ENCODE data around the gene SFXN3.

DNA sequence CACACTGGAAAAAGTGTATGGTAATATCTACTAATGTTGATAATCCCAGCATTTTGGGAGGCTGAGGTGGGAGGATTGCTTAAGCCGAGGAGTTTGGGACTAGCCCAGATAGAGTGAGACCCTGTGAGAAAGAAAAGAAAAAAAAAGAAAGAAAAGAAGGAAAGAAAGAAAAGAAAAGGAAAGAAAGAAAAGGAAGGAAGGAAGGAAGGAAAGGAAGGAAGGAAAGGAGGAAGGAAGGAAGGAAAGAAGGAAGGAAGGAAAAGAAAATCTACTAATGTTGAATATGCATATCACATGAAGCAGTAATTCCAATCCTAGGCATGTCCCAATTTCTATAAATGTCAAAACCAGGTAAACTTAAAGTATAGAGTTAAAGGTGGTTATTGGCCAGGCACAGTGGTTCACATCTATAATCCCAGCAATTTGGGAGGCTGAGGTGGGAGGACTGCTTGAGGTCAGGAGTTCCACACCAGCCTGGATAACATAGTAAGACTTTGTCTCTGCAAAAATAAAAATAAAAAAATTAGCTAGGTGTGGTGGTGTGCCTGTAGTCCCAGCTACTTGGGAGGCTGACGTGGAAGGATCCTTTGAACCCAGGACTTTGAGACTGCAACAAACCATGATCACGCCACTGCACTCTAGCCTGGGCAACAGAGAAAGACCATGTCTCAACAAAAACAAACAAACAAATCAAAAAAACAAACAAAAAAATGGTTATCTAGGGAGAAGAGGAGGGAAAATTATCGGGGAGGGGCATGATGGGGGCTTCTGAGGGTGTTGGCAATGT lies 25.5 kb downstream of the SFXN3 start:
- TF ChIP-seq, protein P1, sequence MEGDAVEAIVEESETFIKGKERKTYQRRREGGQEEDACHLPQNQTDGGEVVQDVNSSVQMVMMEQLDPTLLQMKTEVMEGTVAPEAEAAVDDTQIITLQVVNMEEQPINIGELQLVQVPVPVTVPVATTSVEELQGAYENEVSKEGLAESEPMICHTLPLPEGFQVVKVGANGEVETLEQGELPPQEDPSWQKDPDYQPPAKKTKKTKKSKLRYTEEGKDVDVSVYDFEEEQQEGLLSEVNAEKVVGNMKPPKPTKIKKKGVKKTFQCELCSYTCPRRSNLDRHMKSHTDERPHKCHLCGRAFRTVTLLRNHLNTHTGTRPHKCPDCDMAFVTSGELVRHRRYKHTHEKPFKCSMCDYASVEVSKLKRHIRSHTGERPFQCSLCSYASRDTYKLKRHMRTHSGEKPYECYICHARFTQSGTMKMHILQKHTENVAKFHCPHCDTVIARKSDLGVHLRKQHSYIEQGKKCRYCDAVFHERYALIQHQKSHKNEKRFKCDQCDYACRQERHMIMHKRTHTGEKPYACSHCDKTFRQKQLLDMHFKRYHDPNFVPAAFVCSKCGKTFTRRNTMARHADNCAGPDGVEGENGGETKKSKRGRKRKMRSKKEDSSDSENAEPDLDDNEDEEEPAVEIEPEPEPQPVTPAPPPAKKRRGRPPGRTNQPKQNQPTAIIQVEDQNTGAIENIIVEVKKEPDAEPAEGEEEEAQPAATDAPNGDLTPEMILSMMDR (conservative IDR thresholded peaks at IDR 0.05; ENCODE audit: low read length): no peak
- no peak for TF ChIP-seq EZH2phosphoT487 (IDR thresholded peaks at IDR 0.05; ENCODE audit: borderline replicate concordance, low read depth, low read length)

Measured in OCI-LY7 (cell line).